ENCODE measurements around the gene SC5D.

The SC5D gene

GRCh38 chr11:121347094-121347493 lies 54.5 kb downstream of the SC5D start:
- no peak overlapping the region for H3K4me3 Mint-ChIP-seq
- H3K36me3 Mint-ChIP-seq = no peaks in the 10 kb centered on the region
- no peak for DNase-seq
- ATAC-seq (replicated peaks) = no peak
- no peak overlapping the region for H3K27ac Mint-ChIP-seq
- H3K27me3 Mint-ChIP-seq = peaks cover 0 to 4% of the 10 kb centered on the region in 2 donors
- H3K4me1 Mint-ChIP-seq = peaks cover 5 to 23% of the 10 kb centered on the region in 2 donors
- H3K9me3 Mint-ChIP-seq = no peaks in the 10 kb centered on the region

GRCh38 chr11:121347813-121348212 lies 55.2 kb downstream of the SC5D start:
- ATAC-seq (replicated peaks) = no peak
- Mint-ChIP-seq H3K27ac (no peak overlapping the region), H3K4me1 (peaks cover 5 to 16% of the 10 kb centered on the region in 2 donors), H3K4me3 (no peak overlapping the region), H3K27me3 (peaks cover 0 to 4% of the 10 kb centered on the region in 2 donors), H3K9me3 (no peaks in the 10 kb centered on the region), H3K36me3 (no peaks in the 10 kb centered on the region)
- no peak for DNase-seq

GRCh38 chr11:121348220-121348875 lies 55.8 kb downstream of the SC5D start:
- H3K36me3 Mint-ChIP-seq = no peaks in the 10 kb centered on the region
- no peaks in the 10 kb centered on the region for H3K9me3 Mint-ChIP-seq
- DNase-seq (no peak), ATAC-seq (replicated peaks) (no peak)
- H3K27ac Mint-ChIP-seq = no peak overlapping the region
- H3K4me3 Mint-ChIP-seq = no peak overlapping the region
- peaks cover 5 to 15% of the 10 kb centered on the region in 2 donors for H3K4me1 Mint-ChIP-seq
- peaks cover 0 to 4% of the 10 kb centered on the region in 2 donors for H3K27me3 Mint-ChIP-seq

GRCh38 chr11:121349790-121350189 lies 57.2 kb downstream of the SC5D start:
- ATAC-seq (replicated peaks) (no peak), DNase-seq (no peak)
- H3K27me3 Mint-ChIP-seq = peaks cover 0 to 7% of the 10 kb centered on the region in 2 donors
- H3K4me3 Mint-ChIP-seq = no peak overlapping the region
- no peak overlapping the region for H3K27ac Mint-ChIP-seq
- no peaks in the 10 kb centered on the region for H3K9me3 Mint-ChIP-seq
- H3K4me1 Mint-ChIP-seq = peaks cover 2 to 8% of the 10 kb centered on the region in 2 donors
- H3K36me3 Mint-ChIP-seq = no peaks in the 10 kb centered on the region

GRCh38 chr11:121350314-121351082 lies 57.9 kb downstream of the SC5D start:
- no peak for ATAC-seq (replicated peaks)
- Mint-ChIP-seq H3K27me3 (peaks cover 0 to 8% of the 10 kb centered on the region in 2 donors), H3K9me3 (no peaks in the 10 kb centered on the region), H3K27ac (no peak overlapping the region), H3K4me3 (no peak overlapping the region), H3K4me1 (peaks cover 2 to 8% of the 10 kb centered on the region in 2 donors), H3K36me3 (no peaks in the 10 kb centered on the region)
- DNase-seq = no peak

- no peaks in the 10 kb centered on the region for H3K36me3 Mint-ChIP-seq
- no peaks in the 10 kb centered on the region for H3K9me3 Mint-ChIP-seq
- no peak overlapping the region for H3K27ac Mint-ChIP-seq
- H3K4me1 Mint-ChIP-seq = peaks cover 2 to 8% of the 10 kb centered on the region in 2 donors
- no peak for ATAC-seq (replicated peaks)
- no peak for DNase-seq
- no peak overlapping the region for H3K4me3 Mint-ChIP-seq
- peaks cover 0 to 8% of the 10 kb centered on the region in 2 donors for H3K27me3 Mint-ChIP-seq
Measured at GRCh38 chr11:121351083-121351630, 58.6 kb downstream of the SC5D start.

GRCh38 chr11:121352251-121352891 lies 59.8 kb downstream of the SC5D start:
- Mint-ChIP-seq H3K4me3 (no peak overlapping the region), H3K36me3 (no peaks in the 10 kb centered on the region), H3K4me1 (peaks cover 2 to 8% of the 10 kb centered on the region in 2 donors), H3K27me3 (peaks cover 0 to 4% of the 10 kb centered on the region in 2 donors), H3K27ac (no peak overlapping the region), H3K9me3 (no peaks in the 10 kb centered on the region)
- DNase-seq (no peak), ATAC-seq (replicated peaks) (no peak)

GRCh38 chr11:121354192-121354591 lies 61.6 kb downstream of the SC5D start:
- no peak overlapping the region for H3K4me3 Mint-ChIP-seq
- H3K36me3 Mint-ChIP-seq = no peaks in the 10 kb centered on the region
- no peaks in the 10 kb centered on the region for H3K9me3 Mint-ChIP-seq
- DNase-seq (no peak), ATAC-seq (replicated peaks) (no peak)
- H3K4me1 Mint-ChIP-seq = peaks cover 6 to 8% of the 10 kb centered on the region in 2 donors
- peaks cover 0 to 4% of the 10 kb centered on the region in 2 donors for H3K27me3 Mint-ChIP-seq
- no peak overlapping the region for H3K27ac Mint-ChIP-seq

- Mint-ChIP-seq H3K4me3 (no peak overlapping the region), H3K27me3 (peaks cover 0 to 4% of the 10 kb centered on the region in 2 donors), H3K27ac (no peak overlapping the region), H3K9me3 (no peaks in the 10 kb centered on the region), H3K4me1 (peaks cover 5 to 6% of the 10 kb centered on the region in 2 donors), H3K36me3 (no peaks in the 10 kb centered on the region)
- DNase-seq (no peak), ATAC-seq (replicated peaks) (no peak)
Measured at GRCh38 chr11:121356357-121356756, 63.8 kb downstream of the SC5D start.
